HG03521 (cell line): ENCODE measurements around the gene TOR1AIP1.
"Not testable (repeated sequence)": the region's sequence is repeated elsewhere in the genome, so short reads cannot be mapped to it uniquely, and the experiment has no call there.

ENCODE experiments used
- ATAC-seq: cut with Tn5 transposase; IDR thresholded peaks from one replicate; pipeline ENCODE4 v1.9.1; 2021; ENCODE audit warnings: mild to moderate bottlenecking, moderate library complexity; ENCODE audit not compliant: unreplicated experiment

TOR1AIP1 gene

GRCh38 chr1:179935909-179936496 is 53.9 kb downstream of the TOR1AIP1 start:
- no peak for ATAC-seq

- no peak for ATAC-seq
Observed at GRCh38 chr1:179937668-179938254, 55.7 kb downstream of the TOR1AIP1 start.

- ATAC-seq: no peak
Observed at GRCh38 chr1:179938752-179939151, 56.7 kb downstream of the TOR1AIP1 start.

GRCh38 chr1:179939941-179940340 is 57.9 kb downstream of the TOR1AIP1 start:
- ATAC-seq: no peak

GRCh38 chr1:179941454-179941853 is 59.4 kb downstream of the TOR1AIP1 start:
- ATAC-seq: no peak

- no peak for ATAC-seq
Observed at GRCh38 chr1:179950651-179951050, 68.6 kb downstream of the TOR1AIP1 start.

GRCh38 chr1:179951383-179952144 is 69.5 kb downstream of the TOR1AIP1 start:
- no peak for ATAC-seq

- no peak for ATAC-seq
Observed at GRCh38 chr1:179952186-179952585, 70.1 kb downstream of the TOR1AIP1 start.

- peak; percentile 15 for ATAC-seq
Observed at GRCh38 chr1:179953974-179954492, 71.9 kb downstream of the TOR1AIP1 start.

- peak; percentile 91 for ATAC-seq
Observed at GRCh38 chr1:179954493-179955286, 72.6 kb downstream of the TOR1AIP1 start, which contains the start of gene CEP350. Gene CEP350, plus strand, starts transcription at chr1:179954810. Its CDS starts 31,372 bp downstream, at chr1:179986182.

GRCh38 chr1:179955287-179955680 is 73.2 kb downstream of the TOR1AIP1 start:
- ATAC-seq: no peak

- ATAC-seq: no peak
Observed at GRCh38 chr1:179955731-179956130, 73.6 kb downstream of the TOR1AIP1 start.

GRCh38 chr1:179958359-179958758 is 76.3 kb downstream of the TOR1AIP1 start:
- no peak for ATAC-seq

- ATAC-seq: not testable (repeated sequence)
Observed at GRCh38 chr1:179962168-179962567, 80.1 kb downstream of the TOR1AIP1 start.

GRCh38 chr1:179966551-179966950 is 84.5 kb downstream of the TOR1AIP1 start:
- ATAC-seq: no peak

- ATAC-seq: no peak
Observed at GRCh38 chr1:179968284-179968993, 86.4 kb downstream of the TOR1AIP1 start.

GRCh38 chr1:179968994-179969919 is 87.2 kb downstream of the TOR1AIP1 start:
- ATAC-seq: no peak
